ENCODE results near the gene SCAF1. TPM values are rescaled to one million over a fixed set of nuclear protein-coding genes. Genes with fewer than 3 reads are reported as not detected.
"Not testable (repeated sequence)": the region's sequence is repeated elsewhere in the genome, so short reads cannot be mapped to it uniquely, and the experiment has no call there.

SCAF1 gene
- total RNA-seq, 1 donor from 2014 or later = 38.8 TPM

DNA sequence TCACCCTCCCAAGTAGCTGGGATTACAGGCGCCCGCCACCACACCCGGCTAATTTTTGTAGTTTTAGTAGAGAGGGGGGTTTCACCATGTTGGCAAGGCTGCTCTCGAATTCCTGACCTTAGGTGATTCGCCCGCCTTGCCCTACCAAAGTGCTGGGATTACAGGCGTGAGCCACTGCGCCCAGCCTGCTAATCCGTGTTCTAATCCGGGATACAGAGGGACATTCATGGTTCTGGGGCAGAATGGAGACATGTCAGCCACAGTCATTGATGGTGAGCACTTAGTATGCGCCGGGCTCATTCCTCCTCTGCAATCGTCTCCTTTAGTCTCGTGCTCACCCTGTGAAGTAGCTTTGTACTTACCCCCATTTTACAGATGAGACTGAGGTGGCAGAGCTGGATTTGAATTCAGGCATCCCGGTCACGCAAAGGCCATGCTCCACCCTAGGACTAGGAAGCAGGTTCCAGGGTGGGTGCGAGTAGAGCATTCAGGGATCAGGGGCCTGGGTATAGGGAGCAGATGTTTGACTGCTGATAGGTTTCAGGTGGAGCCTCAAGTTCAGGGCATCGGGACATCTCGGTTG is 10.3 kb upstream of the SCAF1 start:
- DNase-seq = no peak
- H3K4me1 ChIP-seq = peaks cover 52% of the 10 kb centered on the region
- peak overlapping the region; percentile 60 for H3K27ac ChIP-seq (replicated peaks)
- H3K9me3 ChIP-seq (replicated peaks) = no peaks in the 10 kb centered on the region
- no peak overlapping the region for H3K4me3 ChIP-seq
- peaks cover 30% of the 10 kb centered on the region for H3K36me3 ChIP-seq
- intact Hi-C loops (cut with micrococcal nuclease) = no loop called here
- TF ChIP-seq, protein P1, sequence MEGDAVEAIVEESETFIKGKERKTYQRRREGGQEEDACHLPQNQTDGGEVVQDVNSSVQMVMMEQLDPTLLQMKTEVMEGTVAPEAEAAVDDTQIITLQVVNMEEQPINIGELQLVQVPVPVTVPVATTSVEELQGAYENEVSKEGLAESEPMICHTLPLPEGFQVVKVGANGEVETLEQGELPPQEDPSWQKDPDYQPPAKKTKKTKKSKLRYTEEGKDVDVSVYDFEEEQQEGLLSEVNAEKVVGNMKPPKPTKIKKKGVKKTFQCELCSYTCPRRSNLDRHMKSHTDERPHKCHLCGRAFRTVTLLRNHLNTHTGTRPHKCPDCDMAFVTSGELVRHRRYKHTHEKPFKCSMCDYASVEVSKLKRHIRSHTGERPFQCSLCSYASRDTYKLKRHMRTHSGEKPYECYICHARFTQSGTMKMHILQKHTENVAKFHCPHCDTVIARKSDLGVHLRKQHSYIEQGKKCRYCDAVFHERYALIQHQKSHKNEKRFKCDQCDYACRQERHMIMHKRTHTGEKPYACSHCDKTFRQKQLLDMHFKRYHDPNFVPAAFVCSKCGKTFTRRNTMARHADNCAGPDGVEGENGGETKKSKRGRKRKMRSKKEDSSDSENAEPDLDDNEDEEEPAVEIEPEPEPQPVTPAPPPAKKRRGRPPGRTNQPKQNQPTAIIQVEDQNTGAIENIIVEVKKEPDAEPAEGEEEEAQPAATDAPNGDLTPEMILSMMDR (IDR thresholded peaks at IDR 0.05; ENCODE audit: borderline replicate concordance) = no peak
- H3K27me3 ChIP-seq (ENCODE audit: low read depth) = no peaks in the 10 kb centered on the region

DNA sequence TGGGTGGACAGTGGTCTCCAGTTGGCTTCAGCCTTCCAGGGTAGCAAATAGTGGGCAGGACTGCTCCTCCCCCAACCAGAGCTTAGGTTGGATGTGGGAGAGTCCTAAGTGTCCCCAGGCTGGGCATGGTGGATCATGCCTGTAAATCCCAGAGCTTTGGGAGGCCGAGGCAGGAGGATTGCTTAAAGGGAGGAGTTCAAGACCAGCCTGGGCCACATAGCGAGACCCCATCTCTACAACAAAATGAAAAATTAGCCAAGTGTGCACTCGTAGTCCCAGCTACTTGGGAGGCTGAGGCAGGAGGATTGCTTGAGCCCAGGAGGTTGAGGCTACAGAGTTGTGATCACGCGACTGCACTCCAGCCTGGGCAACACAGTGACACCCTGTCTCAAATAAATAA is 9.4 kb upstream of the SCAF1 start:
- no peak overlapping the region for H3K4me3 ChIP-seq
- TF ChIP-seq, protein P1 (IDR thresholded peaks at IDR 0.05; ENCODE audit: borderline replicate concordance) = no peak
- no peak overlapping the region for H3K27ac ChIP-seq (replicated peaks)
- H3K9me3 ChIP-seq (replicated peaks) = no peaks in the 10 kb centered on the region
- intact Hi-C loops (cut with micrococcal nuclease) = no loop called here
- peaks cover 61% of the 10 kb centered on the region for H3K4me1 ChIP-seq
- H3K27me3 ChIP-seq (ENCODE audit: low read depth) = no peaks in the 10 kb centered on the region
- no peak for DNase-seq
- H3K36me3 ChIP-seq = peaks cover 23% of the 10 kb centered on the region

DNA sequence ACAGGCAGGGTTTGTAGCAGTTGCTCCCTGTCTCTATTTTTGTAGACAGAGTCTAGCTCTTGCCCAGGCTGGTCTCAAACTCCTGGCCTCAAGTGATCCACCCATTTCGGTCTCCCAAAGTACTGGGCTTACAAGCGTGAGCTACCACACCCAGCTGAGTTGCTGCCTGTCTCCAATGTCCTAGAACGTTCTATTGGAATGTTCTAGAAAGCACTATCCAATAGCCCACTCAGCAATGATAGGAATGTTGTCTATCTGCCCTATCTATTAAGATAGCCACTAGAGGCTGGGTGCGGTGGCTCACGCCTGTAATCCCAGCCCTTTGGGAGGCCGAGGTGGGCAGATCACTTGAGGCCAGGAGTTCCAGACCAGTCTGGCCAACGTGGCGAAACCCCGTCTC is 8.7 kb upstream of the SCAF1 start:
- H3K4me3 ChIP-seq; intact Hi-C loops (cut with micrococcal nuclease); DNase-seq; H3K27ac ChIP-seq (replicated peaks); H3K27me3 ChIP-seq (ENCODE audit: low read depth); H3K9me3 ChIP-seq (replicated peaks): not testable (repeated sequence)
- Histone ChIP-seq H3K36me3 (peaks cover 23% of the 10 kb centered on the region), H3K4me1 (peaks cover 68% of the 10 kb centered on the region)

DNA sequence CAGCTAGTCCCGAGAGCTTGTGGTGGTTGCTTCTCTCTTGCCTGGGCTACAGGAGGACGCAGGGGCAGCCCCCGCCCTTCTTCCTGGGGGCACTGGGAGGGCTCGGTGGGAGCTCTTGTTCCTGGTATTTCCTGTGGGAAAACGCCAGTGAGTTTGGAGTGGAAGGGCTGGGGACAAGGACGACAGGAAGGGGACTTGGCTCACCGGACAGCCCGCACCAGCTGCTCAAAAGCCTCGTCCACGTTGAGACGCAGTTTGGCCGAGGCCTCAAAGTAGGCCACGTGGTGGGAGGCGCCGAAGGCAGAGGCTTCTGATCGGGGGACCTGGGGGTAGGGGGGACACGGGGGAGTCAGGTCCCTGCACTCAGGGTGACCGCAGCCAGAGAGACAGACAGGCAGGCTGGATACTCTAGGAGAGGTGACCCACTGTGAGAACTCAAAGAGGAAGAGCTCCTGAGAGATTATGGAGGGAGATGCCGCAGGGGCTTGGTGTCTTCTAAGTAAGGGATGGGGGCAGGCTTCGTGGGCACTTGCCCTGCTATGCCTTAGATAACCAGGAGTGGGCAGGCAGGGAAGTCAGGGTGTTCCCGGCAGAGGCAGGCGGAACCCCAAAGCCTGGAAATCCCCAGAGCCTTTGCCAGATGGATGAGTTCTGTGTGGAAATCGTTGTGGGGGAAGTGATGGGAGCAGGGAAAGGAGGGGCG is 6.3 kb upstream of the SCAF1 start:
- intact Hi-C loops (cut with micrococcal nuclease) = no loop called here
- Histone ChIP-seq H3K27ac (replicated peaks) (peak overlapping the region; percentile 65), H3K4me3 (no peak overlapping the region), H3K27me3 (ENCODE audit: low read depth) (no peaks in the 10 kb centered on the region), H3K4me1 (peaks cover 73% of the 10 kb centered on the region), H3K9me3 (replicated peaks) (no peaks in the 10 kb centered on the region), H3K36me3 (peaks cover 23% of the 10 kb centered on the region)
- TF ChIP-seq, protein P1 (IDR thresholded peaks at IDR 0.05; ENCODE audit: borderline replicate concordance) = no peak
- no peak for DNase-seq

DNA sequence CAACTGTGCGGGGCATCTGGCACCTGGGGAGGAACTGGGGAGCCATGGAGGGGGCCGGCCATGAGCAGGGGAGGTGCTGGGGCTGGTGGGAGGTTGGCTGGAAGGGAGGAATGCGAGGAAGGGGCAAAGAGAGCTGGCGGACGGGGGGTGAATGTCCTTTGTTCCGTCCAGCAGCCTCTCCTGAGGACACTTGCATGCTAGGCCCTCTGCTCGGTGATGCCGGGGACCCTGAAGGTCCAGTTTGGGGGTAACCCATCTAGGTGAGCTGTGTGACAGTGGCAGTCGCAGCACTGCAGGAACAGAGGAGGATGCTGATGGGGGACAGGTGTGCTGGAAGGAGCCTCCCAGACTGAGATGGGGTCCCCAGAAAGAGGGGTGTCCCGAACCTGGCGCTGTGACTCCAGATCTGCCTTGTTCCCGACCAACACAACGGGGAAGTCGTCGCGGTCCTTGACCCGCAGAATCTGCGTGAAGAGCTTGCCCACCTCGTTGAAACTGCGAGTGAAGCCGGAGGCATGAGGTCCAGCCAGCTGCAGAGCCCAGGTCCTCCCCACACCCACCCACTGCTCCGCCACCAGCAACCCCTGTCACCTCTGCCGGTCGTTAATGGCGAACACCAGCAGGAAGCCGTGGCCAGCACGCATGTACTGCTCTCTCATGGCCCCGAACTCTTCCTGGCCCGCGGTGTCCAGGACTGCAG is 5.6 kb upstream of the SCAF1 start:
- Histone ChIP-seq H3K9me3 (replicated peaks) (no peaks in the 10 kb centered on the region), H3K4me1 (peaks cover 73% of the 10 kb centered on the region), H3K27me3 (ENCODE audit: low read depth) (no peaks in the 10 kb centered on the region), H3K27ac (replicated peaks) (peak overlapping the region; percentile 100), H3K36me3 (peaks cover 23% of the 10 kb centered on the region), H3K4me3 (no peak overlapping the region)
- TF ChIP-seq, protein P1 (IDR thresholded peaks at IDR 0.05; ENCODE audit: borderline replicate concordance) = no peak
- intact Hi-C loops (cut with micrococcal nuclease) = no loop called here
- no peak for DNase-seq
